ENCODE data around the gene PGA5.

- TF ChIP-seq CTCF (IDR thresholded peaks at IDR 0.05) = no peak
- no peak for TF ChIP-seq POLR2A (IDR thresholded peaks at IDR 0.05)
These were observed 34.2 kb downstream of the PGA5 start for GRCh38 chr11:61275191-61275590.

Measured in adrenal gland (tissue), 5 donors.